Coronary artery (tissue), 2 donors: ENCODE results near the gene PIGV.

Source experiments
- DNase-seq: peaks from one replicate; pipeline ENCODE4 v3.0.0-alpha.2; 2017; ENCODE audit warnings: low spot score
- H3K27ac ChIP-seq, 2 donors: fragments of 200-600 bp; sonication (generic); one replicate each; pipeline ENCODE4 v1.5.1; 2016 to 2019
- H3K4me3 ChIP-seq: fragments of 200-600 bp; sonication (generic); 2 replicates; pipeline ENCODE4 v1.5.1; 2016; ENCODE audit warnings: mild to moderate bottlenecking, moderate library complexity
- CTCF ChIP-seq: fragments of 200-600 bp; sonication (generic); IDR thresholded peaks from one replicate; pipeline ENCODE4 v1.5.1; 2019; ENCODE audit warnings: antibody characterized with exemption

PIGV gene

DNA sequence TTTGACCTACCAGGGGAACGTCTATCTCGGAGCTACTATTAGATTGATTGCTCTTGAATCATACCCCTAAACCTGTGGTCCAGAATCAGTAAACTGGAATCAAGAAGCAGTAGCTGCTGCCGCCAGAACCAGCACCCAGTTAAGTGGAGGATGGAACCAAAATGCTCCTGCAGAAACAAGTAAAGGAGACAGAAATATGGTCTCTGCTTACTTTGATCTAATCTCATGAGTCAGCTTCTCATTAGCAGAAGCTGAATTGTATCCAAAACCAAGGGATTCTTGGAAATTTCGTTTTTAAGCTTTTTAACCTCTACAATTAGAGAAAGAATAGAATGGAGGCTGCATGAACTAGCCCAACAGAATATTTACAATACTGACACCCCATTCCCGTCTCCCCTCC, 42.6 kb upstream of the PIGV start:
- Histone ChIP-seq H3K4me3 (no peak overlapping the region), H3K27ac (peak overlapping the region in 1 of 2 donors; percentile 70)
- no peak for DNase-seq
- TF ChIP-seq CTCF, result no peak

GRCh38 chr1:26747048-26747447, 40.7 kb upstream of the PIGV start:
- DNase-seq, result no peak
- Histone ChIP-seq H3K27ac (no peak overlapping the region), H3K4me3 (no peak overlapping the region)
- no peak for TF ChIP-seq CTCF

GRCh38 chr1:26748351-26748750, 39.4 kb upstream of the PIGV start:
- Histone ChIP-seq H3K4me3 (no peak overlapping the region), H3K27ac (peak overlapping the region in 1 of 2 donors; percentile 30)
- DNase-seq, result no peak
- no peak for TF ChIP-seq CTCF

DNA sequence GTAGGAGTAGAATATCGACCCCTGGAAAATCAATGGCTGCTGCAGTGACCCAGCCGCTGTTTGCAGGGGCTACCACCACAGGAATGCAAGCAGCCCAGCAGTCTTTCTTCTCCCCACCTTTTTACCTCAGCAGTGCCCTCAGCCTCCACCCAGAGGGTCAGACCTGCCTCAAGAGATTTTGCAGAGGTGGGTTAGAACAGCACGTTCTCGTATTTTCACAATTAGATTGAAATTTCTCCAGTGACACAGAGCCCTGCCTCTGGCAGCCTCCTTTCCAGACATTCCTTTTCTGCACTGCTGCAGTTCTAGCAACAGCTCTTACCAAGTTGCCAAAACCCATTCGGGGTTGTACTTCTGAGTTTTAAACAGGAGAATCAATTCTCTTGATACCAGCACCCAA, 38.3 kb upstream of the PIGV start:
- H3K4me3 ChIP-seq, result no peak overlapping the region
- TF ChIP-seq CTCF, result no peak
- peak overlapping the region in 1 of 2 donors; percentile 30 for H3K27ac ChIP-seq
- no peak for DNase-seq

- DNase-seq, result no peak
- Histone ChIP-seq H3K27ac (peak overlapping the region in 1 of 2 donors; percentile 30), H3K4me3 (no peak overlapping the region)
- TF ChIP-seq CTCF, result no peak
Observed at GRCh38 chr1:26750428-26750827, 37.3 kb upstream of the PIGV start.

- H3K27ac ChIP-seq, result peak overlapping the region; percentile 17 to 66
- TF ChIP-seq CTCF, result no peak
- no peak for DNase-seq
- peak overlapping the region; percentile 27 for H3K4me3 ChIP-seq
Observed at GRCh38 chr1:26752519-26752918, 35.2 kb upstream of the PIGV start.

DNA sequence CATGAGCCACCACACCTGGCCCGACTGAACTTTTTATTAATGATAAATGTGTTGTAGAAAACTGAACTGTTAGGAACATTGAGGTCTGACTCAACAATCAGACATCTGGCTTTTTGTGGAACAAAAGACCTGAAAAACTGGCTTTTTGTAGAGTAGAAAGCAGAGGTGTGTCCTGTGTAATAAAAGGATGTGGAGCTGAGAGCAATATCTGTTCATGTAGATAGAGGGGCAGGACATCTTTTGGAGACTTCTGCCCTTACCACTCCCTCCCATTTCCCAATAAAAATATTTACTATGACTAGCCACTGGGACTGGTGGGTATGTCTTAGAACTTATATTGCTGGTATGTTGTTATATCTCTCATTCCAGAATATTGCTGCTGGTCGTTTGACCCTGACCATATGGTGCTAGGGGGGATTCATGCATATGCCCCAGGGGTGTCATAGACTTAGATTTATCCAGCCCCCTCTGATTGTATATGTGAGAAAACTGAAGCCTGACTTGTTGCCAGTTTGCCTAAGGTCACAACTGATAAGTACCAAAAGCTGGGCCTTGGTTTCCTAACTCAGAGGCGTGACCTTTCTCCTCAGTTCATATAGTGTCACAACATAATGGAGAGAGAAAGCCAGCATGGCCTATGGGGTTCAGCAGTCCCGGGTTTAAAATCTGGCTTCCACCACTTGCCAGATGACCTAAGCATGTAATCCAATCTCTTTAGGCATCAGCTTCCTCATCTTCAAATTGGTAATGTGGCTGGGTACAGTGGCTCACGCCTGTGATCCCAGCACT, 33.5 kb upstream of the PIGV start:
- no peak overlapping the region for H3K4me3 ChIP-seq
- no peak for TF ChIP-seq CTCF
- DNase-seq, result no peak
- H3K27ac ChIP-seq, result peak overlapping the region in 1 of 2 donors; percentile 66
